SK-N-SH treated with all-trans-retinoic acid at 6 μM for 48 hours (cell line): Measurements from ENCODE around the gene AGBL1.

Experiments
- ATAC-seq: fragments of 200-7000 bp; cut with Tn5 transposase; 3 replicates; pipeline ENCODE4 v1.9.1; 2020; ENCODE audit warnings: mild to moderate bottlenecking, moderate library complexity
- ARNTL ChIP-seq: fragments of 450-650 bp; formaldehyde crosslinking; IDR thresholded peaks from 2 replicates; pipeline ENCODE4 v1.5.0; 2020; ENCODE audit warnings: low read depth, mild to moderate bottlenecking, moderate library complexity, borderline replicate concordance
- BACH2 ChIP-seq: fragments of 250-450 bp; sonication (Bioruptor Pico); IDR thresholded peaks from 2 replicates; pipeline ENCODE4 v1.9.0; 2021; ENCODE audit warnings: mild to moderate bottlenecking, borderline replicate concordance
- CREB5 ChIP-seq: fragments of 250-450 bp; sonication (Bioruptor Pico); IDR thresholded peaks from 2 replicates; pipeline ENCODE4 v1.5.1; 2020; ENCODE audit warnings: low read depth, mild to moderate bottlenecking, moderate library complexity
- CSDC2 ChIP-seq: fragments of 250-450 bp; sonication (Bioruptor Pico); IDR thresholded peaks from 2 replicates; pipeline ENCODE4 v1.5.0; 2020; ENCODE audit warnings: mild to moderate bottlenecking, moderate library complexity
- CSRNP3 ChIP-seq: fragments of 250-450 bp; sonication (Bioruptor Pico); IDR thresholded peaks from 2 replicates; pipeline ENCODE4 v1.5.1; 2021; ENCODE audit warnings: mild to moderate bottlenecking, moderate library complexity
- ESRRG ChIP-seq: fragments of 250-450 bp; sonication (Bioruptor Pico); IDR thresholded peaks from 2 replicates; pipeline ENCODE4 v1.6.1; 2021; ENCODE audit warnings: mild to moderate bottlenecking
- GLIS3 ChIP-seq: fragments of 250-450 bp; sonication (Bioruptor Pico); IDR thresholded peaks from 2 replicates; pipeline ENCODE4 v1.5.0; 2020; ENCODE audit warnings: mild to moderate bottlenecking, moderate library complexity
- ISL1 ChIP-seq: fragments of 250-450 bp; sonication (Bioruptor Pico); IDR thresholded peaks from 2 replicates; pipeline ENCODE4 v2.1.2; 2022; ENCODE audit warnings: mild to moderate bottlenecking, moderate library complexity
- OSR1 ChIP-seq: fragments of 250-450 bp; sonication (Bioruptor Pico); IDR thresholded peaks from 2 replicates; pipeline ENCODE4 v1.8.0; 2022; ENCODE audit warnings: moderate library complexity, mild to moderate bottlenecking, inconsistent platforms
- PATZ1 ChIP-seq: fragments of 250-450 bp; sonication (Bioruptor Pico); IDR thresholded peaks from 2 replicates; pipeline ENCODE4 v1.8.0; 2020; ENCODE audit warnings: mild to moderate bottlenecking, moderate library complexity, borderline replicate concordance
- POU6F1 ChIP-seq: fragments of 250-450 bp; sonication (Bioruptor Pico); IDR thresholded peaks from 2 replicates; pipeline ENCODE4 v1.8.0; 2021; ENCODE audit warnings: low read depth, mild to moderate bottlenecking, moderate library complexity, borderline replicate concordance
- PPARA ChIP-seq: fragments of 250-450 bp; sonication (Bioruptor Pico); IDR thresholded peaks from 2 replicates; pipeline ENCODE4 v1.5.0; 2020; ENCODE audit warnings: mild to moderate bottlenecking, borderline replicate concordance
- RARB ChIP-seq: fragments of 250-450 bp; sonication (Bioruptor Pico); IDR thresholded peaks from 2 replicates; pipeline ENCODE4 v1.8.0; 2021; ENCODE audit warnings: mild to moderate bottlenecking, moderate library complexity
- TCF4 ChIP-seq: fragments of 250-450 bp; sonication (Bioruptor Pico); IDR thresholded peaks from 2 replicates; pipeline ENCODE4 v1.8.0; 2021; ENCODE audit warnings: mild to moderate bottlenecking, moderate library complexity, borderline replicate concordance
- TOX ChIP-seq: fragments of 250-450 bp; sonication (Bioruptor Pico); IDR thresholded peaks from 2 replicates; pipeline ENCODE4 v1.8.0; 2021; ENCODE audit warnings: mild to moderate bottlenecking, moderate library complexity, borderline replicate concordance
- TSHZ2 ChIP-seq: fragments of 250-450 bp; sonication (Bioruptor Pico); IDR thresholded peaks from 2 replicates; pipeline ENCODE4 v1.5.0; 2020; ENCODE audit warnings: mild to moderate bottlenecking, moderate library complexity
- ZC3H10 ChIP-seq: fragments of 250-450 bp; sonication (Bioruptor Pico); IDR thresholded peaks from 2 replicates; pipeline ENCODE4 v1.5.1; 2021; ENCODE audit warnings: mild to moderate bottlenecking, moderate library complexity
- ZFP3 ChIP-seq: fragments of 250-450 bp; sonication (Bioruptor Pico); IDR thresholded peaks from 2 replicates; pipeline ENCODE4 v1.5.0; 2020; ENCODE audit warnings: mild to moderate bottlenecking, moderate library complexity
- ZFP30 ChIP-seq: fragments of 450-650 bp; formaldehyde crosslinking; IDR thresholded peaks from 2 replicates; pipeline ENCODE4 v1.5.0; 2022; ENCODE audit warnings: mild to moderate bottlenecking, moderate library complexity
- ZNF565 ChIP-seq: fragments of 450-650 bp; formaldehyde crosslinking; conservative IDR thresholded peaks from 2 replicates; pipeline ENCODE4 v1.5.0; 2020; ENCODE audit warnings: low read depth, mild to moderate bottlenecking, moderate library complexity
- ZNF70 ChIP-seq: fragments of 450-650 bp; formaldehyde crosslinking; IDR thresholded peaks from 2 replicates; pipeline ENCODE4 v1.5.0; 2020; ENCODE audit warnings: mild to moderate bottlenecking, moderate library complexity
- ZNF8 ChIP-seq: fragments of 450-650 bp; formaldehyde crosslinking; IDR thresholded peaks from 2 replicates; pipeline ENCODE4 v1.5.0; 2020; ENCODE audit warnings: mild to moderate bottlenecking, moderate library complexity

The AGBL1 gene

GRCh38 chr15:86375733-86376280 lies 296.1 kb downstream of the AGBL1 start:
- no peak for TF ChIP-seq GLIS3
- TF ChIP-seq ZFP30 = no peak
- TF ChIP-seq TCF4 (CRISPR knock-in tag) = no peak
- no peak for TF ChIP-seq ZC3H10 (CRISPR knock-in tag)
- no peak for TF ChIP-seq POU6F1 (CRISPR knock-in tag)
- TF ChIP-seq PPARA (CRISPR knock-in tag) = no peak
- TF ChIP-seq CREB5 = no peak
- no peak for TF ChIP-seq RARB (CRISPR knock-in tag)
- no peak for TF ChIP-seq BACH2 (CRISPR knock-in tag)
- no peak for TF ChIP-seq TSHZ2 (CRISPR knock-in tag)
- ATAC-seq = no peak

GRCh38 chr15:86377914-86378313 lies 298.2 kb downstream of the AGBL1 start:
- TF ChIP-seq ZNF70 (CRISPR knock-in tag) (no peak), ZC3H10 (CRISPR knock-in tag) (no peak), TCF4 (CRISPR knock-in tag) (no peak), TOX (no peak), CSDC2 (no peak), ESRRG (CRISPR knock-in tag) (no peak), ZNF8 (no peak), ZFP30 (no peak)
- ATAC-seq = no peak

GRCh38 chr15:86382341-86382740 lies 302.7 kb downstream of the AGBL1 start:
- ATAC-seq = no peak
- TF ChIP-seq RARB (CRISPR knock-in tag) = no peak
- no peak for TF ChIP-seq OSR1 (CRISPR knock-in tag)
- no peak for TF ChIP-seq TCF4 (CRISPR knock-in tag)
- TF ChIP-seq ZNF8 = no peak
- no peak for TF ChIP-seq ZNF565 (CRISPR knock-in tag)
- no peak for TF ChIP-seq POU6F1 (CRISPR knock-in tag)
- TF ChIP-seq BACH2 (CRISPR knock-in tag) = no peak
- TF ChIP-seq ZFP3 (CRISPR knock-in tag) = no peak
- no peak for TF ChIP-seq TOX
- no peak for TF ChIP-seq ZNF70 (CRISPR knock-in tag)
- no peak for TF ChIP-seq ARNTL (CRISPR knock-in tag)
- TF ChIP-seq CSDC2 = no peak
- no peak for TF ChIP-seq PATZ1 (CRISPR knock-in tag)
- TF ChIP-seq ISL1 (CRISPR knock-in tag) = no peak
- no peak for TF ChIP-seq CSRNP3 (CRISPR knock-in tag)
- TF ChIP-seq TSHZ2 (CRISPR knock-in tag) = no peak
- no peak for TF ChIP-seq CREB5
- TF ChIP-seq, all 23 proteins: peak for 0
